Neural progenitor cell (in vitro differentiated cells): ENCODE results near the gene DYSF. TPM values are rescaled to one million over a fixed set of nuclear protein-coding genes. Genes with fewer than 3 reads are reported as not detected.

Experiments used
- DNase-seq: peaks from one replicate; pipeline ENCODE4 v3.0.0-alpha.2; 2016; ENCODE audit warnings: low spot score
- H2AFZ ChIP-seq: fragments of 200-600 bp; sonication (generic); replicated peaks from 2 replicates; pipeline ENCODE4 v1.6.1; 2016; ENCODE audit warnings: antibody characterized with exemption
- H3F3A ChIP-seq: fragments of 200-600 bp; sonication (generic); 2 replicates; pipeline ENCODE4 v1.6.1; 2016; ENCODE audit warnings: antibody characterized with exemption, low read depth
- H3K27ac ChIP-seq: fragments of 200-600 bp; sonication (generic); 2 replicates; pipeline ENCODE4 v1.5.1; 2016; ENCODE audit warnings: mild to moderate bottlenecking
- H3K27me3 ChIP-seq: fragments of 200-600 bp; sonication (generic); 2 replicates; pipeline ENCODE4 v1.6.1; 2016; ENCODE audit warnings: mild to moderate bottlenecking, moderate library complexity
- H3K36me3 ChIP-seq: fragments of 200-600 bp; sonication (generic); 2 replicates; pipeline ENCODE4 v1.5.1; 2016
- H3K4me1 ChIP-seq: fragments of 200-600 bp; sonication (generic); 2 replicates; pipeline ENCODE4 v1.6.1; 2016; ENCODE audit warnings: mixed run types
- H3K4me2 ChIP-seq: fragments of 200-600 bp; sonication (generic); 2 replicates; pipeline ENCODE4 v1.6.1; 2016
- H3K4me3 ChIP-seq: fragments of 200-600 bp; sonication (generic); 2 replicates; pipeline ENCODE4 v1.5.1; 2016
- H3K79me2 ChIP-seq: fragments of 200-600 bp; sonication (generic); 2 replicates; pipeline ENCODE4 v1.6.1; 2016; ENCODE audit warnings: low read depth
- H3K9ac ChIP-seq: fragments of 200-600 bp; sonication (generic); 2 replicates; pipeline ENCODE4 v1.6.1; 2016
- H3K9me3 ChIP-seq: fragments of 200-600 bp; sonication (generic); 2 replicates; pipeline ENCODE4 v1.5.1; 2016; ENCODE audit warnings: low read depth
- H4K20me1 ChIP-seq: fragments of 200-600 bp; sonication (generic); 2 replicates; pipeline ENCODE4 v1.6.1; 2016; ENCODE audit warnings: low read depth
- H3K27ac Mint-ChIP-seq: 3 replicates; pipeline ENCODE4 v1.8.0; 2021; ENCODE audit warnings: mixed read lengths
- H3K27me3 Mint-ChIP-seq: 2 replicates; pipeline ENCODE4 v1.8.0; 2022; ENCODE audit warnings: low read depth, mild to moderate bottlenecking, inconsistent platforms, moderate library complexity, mixed read lengths; ENCODE audit not compliant: insufficient read depth
- H3K36me3 Mint-ChIP-seq: 3 replicates; pipeline ENCODE4 v1.8.0; 2021; ENCODE audit warnings: mixed read lengths
- H3K4me1 Mint-ChIP-seq: 3 replicates; pipeline ENCODE4 v1.8.0; 2021; ENCODE audit warnings: mixed read lengths
- H3K4me3 Mint-ChIP-seq: 3 replicates; pipeline ENCODE4 v1.8.0; 2021; ENCODE audit warnings: mild to moderate bottlenecking, moderate library complexity, mixed read lengths
- H3K9me3 Mint-ChIP-seq: 3 replicates; pipeline ENCODE4 v1.8.0; 2020; ENCODE audit warnings: mixed read lengths
- CTCF ChIP-seq: fragments of 200-600 bp; sonication (generic); IDR thresholded peaks from 2 replicates; pipeline ENCODE4 v1.5.1; 2017; ENCODE audit warnings: antibody characterized with exemption, mild to moderate bottlenecking
- EZH2 ChIP-seq: fragments of 200-600 bp; sonication (generic); IDR thresholded peaks from 2 replicates; pipeline ENCODE4 v1.6.1; 2017; ENCODE audit warnings: antibody characterized with exemption, mild to moderate bottlenecking, moderate library complexity
- EZH2phosphoT487 ChIP-seq: fragments of 200-600 bp; sonication (generic); IDR thresholded peaks from 2 replicates; pipeline ENCODE4 v1.6.1; 2017; ENCODE audit warnings: antibody characterized with exemption
- total RNA-seq: library from RNA; depleted of rRNA; stranded (reverse); fragments of >200 nt; gene quantifications from 2 replicates; pipeline ENCODE4 v1.2.3, GENCODE V29; 2015; ENCODE audit warnings: low replicate concordance

The DYSF gene
- total RNA-seq, 1 donor from 2014 or later, result 0.39 TPM

- no peaks in the 10 kb centered on the region for H3K36me3 Mint-ChIP-seq
- no peak overlapping the region for H3K27ac Mint-ChIP-seq
- TF ChIP-seq CTCF, result no peak
- TF ChIP-seq EZH2phosphoT487, result no peak
- no peak for TF ChIP-seq EZH2
- peaks cover 5% of the 10 kb centered on the region for H3K4me1 Mint-ChIP-seq
- no peak overlapping the region for H3K27ac ChIP-seq
- H3K36me3 ChIP-seq, result no peaks in the 10 kb centered on the region
- no peaks in the 10 kb centered on the region for H4K20me1 ChIP-seq
- no peak overlapping the region for H3K4me3 Mint-ChIP-seq
- H3K9ac ChIP-seq, result no peak overlapping the region
- peaks cover 3% of the 10 kb centered on the region for H3K9me3 Mint-ChIP-seq
- H3F3A ChIP-seq, result no peaks in the 10 kb centered on the region
- no peaks in the 10 kb centered on the region for H3K27me3 ChIP-seq
- no peak overlapping the region for H3K4me2 ChIP-seq
- no peaks in the 10 kb centered on the region for H3K9me3 ChIP-seq
- no peak overlapping the region for H3K4me3 ChIP-seq
- H2AFZ ChIP-seq, result no peak overlapping the region
- H3K27me3 Mint-ChIP-seq, result peaks cover 4% of the 10 kb centered on the region
- no peaks in the 10 kb centered on the region for H3K4me1 ChIP-seq
- no peaks in the 10 kb centered on the region for H3K79me2 ChIP-seq
- DNase-seq, result no peak
Observed at GRCh38 chr2:71476495-71476894, 23.1 kb downstream of the DYSF start.

GRCh38 chr2:71477231-71477691 lies 23.9 kb downstream of the DYSF start:
- no peak for DNase-seq
- H3K9me3 ChIP-seq, result no peaks in the 10 kb centered on the region
- no peak overlapping the region for H3K4me2 ChIP-seq
- H2AFZ ChIP-seq, result no peak overlapping the region
- H3K79me2 ChIP-seq, result no peaks in the 10 kb centered on the region
- H3F3A ChIP-seq, result no peaks in the 10 kb centered on the region
- peaks cover 3% of the 10 kb centered on the region for H3K4me1 ChIP-seq
- no peaks in the 10 kb centered on the region for H3K27me3 ChIP-seq
- Mint-ChIP-seq H3K27ac (no peak overlapping the region), H3K9me3 (peaks cover 3% of the 10 kb centered on the region), H3K27me3 (peaks cover 5% of the 10 kb centered on the region), H3K36me3 (no peaks in the 10 kb centered on the region), H3K4me3 (no peak overlapping the region), H3K4me1 (peaks cover 12% of the 10 kb centered on the region)
- no peak overlapping the region for H3K4me3 ChIP-seq
- TF ChIP-seq CTCF (no peak), EZH2phosphoT487 (no peak), EZH2 (no peak)
- no peaks in the 10 kb centered on the region for H3K36me3 ChIP-seq
- H3K9ac ChIP-seq, result no peak overlapping the region
- no peak overlapping the region for H3K27ac ChIP-seq
- no peaks in the 10 kb centered on the region for H4K20me1 ChIP-seq

- no peak overlapping the region for H2AFZ ChIP-seq
- H3K9me3 ChIP-seq, result no peaks in the 10 kb centered on the region
- no peak overlapping the region for H3K4me3 Mint-ChIP-seq
- no peak for DNase-seq
- H3K36me3 ChIP-seq, result no peaks in the 10 kb centered on the region
- H4K20me1 ChIP-seq, result no peaks in the 10 kb centered on the region
- no peak overlapping the region for H3K27ac Mint-ChIP-seq
- no peak for TF ChIP-seq CTCF
- H3K4me3 ChIP-seq, result no peak overlapping the region
- no peak overlapping the region for H3K27ac ChIP-seq
- H3K9ac ChIP-seq, result no peak overlapping the region
- peaks cover 12% of the 10 kb centered on the region for H3K4me1 ChIP-seq
- peaks cover 16% of the 10 kb centered on the region for H3K4me1 Mint-ChIP-seq
- H3K27me3 Mint-ChIP-seq, result peaks cover 10% of the 10 kb centered on the region
- H3F3A ChIP-seq, result no peaks in the 10 kb centered on the region
- H3K79me2 ChIP-seq, result no peaks in the 10 kb centered on the region
- H3K36me3 Mint-ChIP-seq, result no peaks in the 10 kb centered on the region
- no peak overlapping the region for H3K4me2 ChIP-seq
- peaks cover 3% of the 10 kb centered on the region for H3K9me3 Mint-ChIP-seq
- H3K27me3 ChIP-seq, result no peaks in the 10 kb centered on the region
Observed at GRCh38 chr2:71478806-71479205, 25.4 kb downstream of the DYSF start.

- Histone ChIP-seq H2AFZ (no peak overlapping the region), H3F3A (no peaks in the 10 kb centered on the region), H3K27me3 (no peaks in the 10 kb centered on the region), H3K9ac (no peak overlapping the region), H3K79me2 (no peaks in the 10 kb centered on the region), H4K20me1 (no peaks in the 10 kb centered on the region), H3K4me1 (peaks cover 12% of the 10 kb centered on the region), H3K36me3 (no peaks in the 10 kb centered on the region), H3K27ac (no peak overlapping the region), H3K9me3 (no peaks in the 10 kb centered on the region), H3K4me2 (no peak overlapping the region), H3K4me3 (no peak overlapping the region)
- Mint-ChIP-seq H3K9me3 (peaks cover 3% of the 10 kb centered on the region), H3K27me3 (peaks cover 10% of the 10 kb centered on the region), H3K36me3 (no peaks in the 10 kb centered on the region), H3K4me1 (peaks cover 16% of the 10 kb centered on the region), H3K27ac (no peak overlapping the region), H3K4me3 (no peak overlapping the region)
- TF ChIP-seq EZH2 (no peak), EZH2phosphoT487 (no peak), CTCF (no peak)
- no peak for DNase-seq
Observed at GRCh38 chr2:71479261-71479660, 25.9 kb downstream of the DYSF start.
